SK-N-SH (cell line): ENCODE results near the gene PPP2R3A. TPM values are rescaled to one million over a fixed set of nuclear protein-coding genes. Genes with fewer than 3 reads are reported as not detected.

ENCODE experiments used
- CTCF ChIA-PET: fragments of 300-600, 350-600 bp; formaldehyde crosslinking; extraction: SDS; loops from one replicate; lab custom pipeline; 2021; lab: Yijun Ruan, JAX
- POLR2A ChIA-PET: fragments of 350-600 bp; sonication (Branson Sonifier 250); formaldehyde crosslinking; extraction: SDS; loops from one replicate; lab custom pipeline; 2020; ENCODE audit warnings: antibody characterized with exemption, inconsistent platforms; lab: Yijun Ruan, JAX
- DNase-seq: peaks from one replicate; pipeline ENCODE4 v3.0.0; 2012
- H2AFZ ChIP-seq: fragments of 200-600 bp; sonication (generic); 2 replicates; pipeline ENCODE4 v1.8.1; 2016; ENCODE audit warnings: antibody characterized with exemption, mild to moderate bottlenecking, low read depth
- H3F3A ChIP-seq: fragments of 200-600 bp; sonication (generic); replicated peaks from 2 replicates; pipeline ENCODE3; 2016; ENCODE audit warnings: antibody characterized with exemption, mild to moderate bottlenecking; ENCODE audit not compliant: insufficient read depth
- H3K27ac ChIP-seq, 2 experiments: fragments of 200-500 bp in 1 of 2; fragments of 200-600 bp in 1 of 2; sonication (Bioruptor generic) in 1 of 2; sonication (generic), shearing (Covaris generic) in 1 of 2; 2 replicates each; pipeline versions ENCODE4 v1.5.1 to v1.6.1; 2014 to 2016; ENCODE audit warnings: low read depth in 2 of 2, inconsistent platforms in 1 of 2, low read length in 1 of 2, mild to moderate bottlenecking in 1 of 2, mixed read lengths in 1 of 2
- H3K27me3 ChIP-seq: fragments of 200-600 bp; sonication (generic), shearing (Covaris generic); 2 replicates; pipeline ENCODE4 v1.6.1; 2016; ENCODE audit warnings: mixed run types; ENCODE audit not compliant: insufficient read depth
- H3K36me3 ChIP-seq, 2 experiments: fragments of 200-500 bp in 1 of 2; fragments of 200-600 bp in 1 of 2; sonication (Bioruptor generic) in 1 of 2; sonication (generic) in 1 of 2; replicated peaks in 1 of 2; 2 replicates each; pipeline versions ENCODE3 to v1.5.1; 2014 to 2016; ENCODE audit warnings: low read length in 1 of 2, mild to moderate bottlenecking in 1 of 2; ENCODE audit not compliant: insufficient read depth in 2 of 2, control insufficient read depth in 1 of 2
- H3K4me1 ChIP-seq, 2 experiments: fragments of 200-500 bp in 1 of 2; fragments of 200-600 bp in 1 of 2; sonication (Bioruptor generic) in 1 of 2; sonication (generic), shearing (Covaris generic) in 1 of 2; 2 replicates each; pipeline versions ENCODE4 v1.5.1 to v1.6.1; 2014 to 2016; ENCODE audit warnings: low read depth in 1 of 2, low read length in 1 of 2, mixed run types in 1 of 2; ENCODE audit not compliant: insufficient read depth in 2 of 2, control insufficient read depth in 1 of 2
- H3K4me2 ChIP-seq: fragments of 200-600 bp; sonication (generic), shearing (Covaris generic); 2 replicates; pipeline ENCODE4 v1.6.1; 2017; ENCODE audit warnings: mixed run types
- H3K4me3 ChIP-seq, 2 experiments: fragments of 200-500 bp in 1 of 2; fragments of 200-600 bp in 1 of 2; sonication (Bioruptor generic) in 1 of 2; sonication (generic), shearing (Covaris generic) in 1 of 2; 2 replicates each; pipeline versions ENCODE4 v1.5.1 to v1.8.1; 2014 to 2016; ENCODE audit warnings: low read depth in 2 of 2, inconsistent platforms in 1 of 2, low read length in 1 of 2, mild to moderate bottlenecking in 1 of 2, mixed read lengths in 1 of 2, moderate library complexity in 1 of 2
- H3K79me2 ChIP-seq: fragments of 200-600 bp; sonication (generic); 2 replicates; pipeline ENCODE4 v1.8.1; 2017; ENCODE audit warnings: mild to moderate bottlenecking; ENCODE audit not compliant: insufficient read depth
- H3K9ac ChIP-seq: fragments of 200-600 bp; sonication (generic); 2 replicates; pipeline ENCODE4 v1.6.1; 2017; ENCODE audit warnings: mixed run types
- H3K9me2 ChIP-seq: fragments of 200-600 bp; sonication (generic); 2 replicates; pipeline ENCODE4 v1.6.1; 2017; ENCODE audit warnings: mixed run types
- H3K9me3 ChIP-seq: fragments of 200-600 bp; sonication (generic); 2 replicates; pipeline ENCODE4 v1.6.1; 2017; ENCODE audit warnings: mixed run types, mild to moderate bottlenecking, moderate library complexity
- H4K20me1 ChIP-seq: fragments of 200-600 bp; sonication (generic); 2 replicates; pipeline ENCODE4 v1.6.1; 2017; ENCODE audit warnings: mild to moderate bottlenecking, mixed run types; ENCODE audit not compliant: insufficient read depth
- CHD2 ChIP-seq: fragments of 150-350 bp; IDR thresholded peaks from 2 replicates; pipeline ENCODE4 v1.6.1; 2018; ENCODE audit warnings: low read length; ENCODE audit not compliant: partially characterized antibody
- EP300 ChIP-seq, 2 experiments: IDR thresholded peaks; 2 replicates each; pipeline versions ENCODE4 v1.4.0 to v1.6.1; 2012; ENCODE audit warnings: borderline replicate concordance in 1 of 2, low read depth in 1 of 2, low read length in 1 of 2
- EZH2phosphoT487 ChIP-seq: fragments of 200-600 bp; sonication (generic); IDR thresholded peaks from 2 replicates; pipeline ENCODE4 v1.6.1; 2017; ENCODE audit warnings: low read depth, mixed run types, mild to moderate bottlenecking, antibody characterized with exemption, moderate library complexity, borderline replicate concordance
- GABPA ChIP-seq: IDR thresholded peaks from 2 replicates; pipeline ENCODE4 v1.4.0; 2012; ENCODE audit warnings: low read depth, mild to moderate bottlenecking
- GATA2 ChIP-seq: sonication (generic); formaldehyde crosslinking; IDR thresholded peaks from 2 replicates; pipeline ENCODE4 v1.5.0; 2020; ENCODE audit warnings: mild to moderate bottlenecking, missing genetic modification reagents
- MAX ChIP-seq: IDR thresholded peaks from 2 replicates; pipeline ENCODE4 v1.4.0; 2012; ENCODE audit warnings: low read depth
- MEF2A ChIP-seq: IDR thresholded peaks from 2 replicates; pipeline ENCODE4 v1.4.0; 2012; ENCODE audit warnings: low read depth, borderline replicate concordance
- MXI1 ChIP-seq: IDR thresholded peaks from 2 replicates; pipeline ENCODE4 v1.6.1; 2012; ENCODE audit warnings: mild to moderate bottlenecking, low read depth, low read length, improper control_type of control experiment
- NRF1 ChIP-seq: IDR thresholded peaks from 2 replicates; pipeline ENCODE4 v1.6.1; 2012; ENCODE audit warnings: low read depth, mild to moderate bottlenecking, low read length
- POLR2AphosphoS5 ChIP-seq: IDR thresholded peaks from 2 replicates; pipeline ENCODE4 v1.6.1; 2012; ENCODE audit warnings: low read depth, low read length
- RCOR1 ChIP-seq: fragments of 150-350 bp; IDR thresholded peaks from 2 replicates; pipeline ENCODE4 v1.6.1; 2017; ENCODE audit warnings: antibody characterized with exemption, low read length
- RFX5 ChIP-seq: IDR thresholded peaks from 2 replicates; pipeline ENCODE4 v1.6.1; 2012; ENCODE audit warnings: mild to moderate bottlenecking, improper control_type of control experiment, low read length
- RXRA ChIP-seq: IDR thresholded peaks from 2 replicates; pipeline ENCODE4 v1.4.0; 2012; ENCODE audit warnings: low read depth, mild to moderate bottlenecking, borderline replicate concordance
- SMC3 ChIP-seq: IDR thresholded peaks from 2 replicates; pipeline ENCODE4 v1.6.1; 2012; ENCODE audit warnings: low read depth, low read length, improper control_type of control experiment
- TCF12 ChIP-seq: IDR thresholded peaks from 2 replicates; pipeline ENCODE4 v1.4.0; 2012
- TEAD4 ChIP-seq: IDR thresholded peaks from 2 replicates; pipeline ENCODE4 v1.4.0; 2012; ENCODE audit warnings: mild to moderate bottlenecking, borderline replicate concordance; ENCODE audit not compliant: insufficient read depth
- USF1 ChIP-seq: IDR thresholded peaks from 2 replicates; pipeline ENCODE4 v1.4.0; 2012; ENCODE audit warnings: low read depth, borderline replicate concordance
- USF2 ChIP-seq: fragments of 150-350 bp; IDR thresholded peaks from 2 replicates; pipeline ENCODE4 v1.6.1; 2017; ENCODE audit warnings: antibody characterized with exemption, low read length, low read depth, borderline replicate concordance
- YY1 ChIP-seq: IDR thresholded peaks from 2 replicates; pipeline ENCODE4 v1.4.0; 2012; ENCODE audit warnings: low read depth, mild to moderate bottlenecking
- WGBS: methylation state at CpG from one replicate; pipeline ENCODE4 v1.1.6; 2017; ENCODE audit warnings: low lambda C conversion rate; 5-methylcytosine and 5-hydroxymethylcytosine counted together
- polyA plus RNA-seq, 3 experiments: library from polyadenylated mRNA; depleted of rRNA; stranded (reverse); fragments of >200 nt; gene quantifications; 2 replicates each; pipeline ENCODE4 v1.2.3, GENCODE V29; 2012
- TF ChIP-seq, protein P1 (sequence below): fragments of 150-350 bp; IDR thresholded peaks from 2 replicates; pipeline ENCODE4 v1.6.1; 2016; ENCODE audit warnings: mild to moderate bottlenecking, low read depth, low read length

PPP2R3A gene
- polyA plus RNA-seq, 1 of the 3 experiments (the other 2 are of a cell fraction), result 3.9 TPM

GRCh38 chr3:135970506-135971116 is 5.1 kb downstream of the PPP2R3A start:
- Histone ChIP-seq H3K9me2 (no peaks in the 10 kb centered on the region), H4K20me1 (peaks cover 13% of the 10 kb centered on the region), H2AFZ (no peak overlapping the region), H3F3A (peaks cover 9% of the 10 kb centered on the region), H3K36me3 (no peaks in the 10 kb centered on the region), H3K9ac (no peak overlapping the region), H3K4me2 (no peak overlapping the region), H3K9me3 (no peaks in the 10 kb centered on the region), H3K79me2 (peaks cover 94% of the 10 kb centered on the region), H3K4me1 (peaks cover 0 to 8% of the 10 kb centered on the region in 2 experiments; a peak in 3 of 4 replicates), H3K27me3 (no peaks in the 10 kb centered on the region), H3K27ac (0 out of 4 replicates have a peak overlapping the region, but pooled peaks of 1 of the 2 experiments have one; percentile 22), H3K4me3 (no peak overlapping the region)
- no peak for DNase-seq
- POLR2A ChIA-PET, result no interaction called here
- CTCF ChIA-PET, result interaction anchor here (1.2 kb wide), 1 partner anchor 71 kb away, joined by 3 read pairs; no protein-coding TSS in a partner anchor
- WGBS, result 67% methylated on average over 1 of the region's 1 CpG
- TF ChIP-seq RCOR1 (no peak), GATA2 (CRISPR knock-in tag) (no peak), GABPA (no peak), MXI1 (no peak), EZH2phosphoT487 (no peak)

DNA sequence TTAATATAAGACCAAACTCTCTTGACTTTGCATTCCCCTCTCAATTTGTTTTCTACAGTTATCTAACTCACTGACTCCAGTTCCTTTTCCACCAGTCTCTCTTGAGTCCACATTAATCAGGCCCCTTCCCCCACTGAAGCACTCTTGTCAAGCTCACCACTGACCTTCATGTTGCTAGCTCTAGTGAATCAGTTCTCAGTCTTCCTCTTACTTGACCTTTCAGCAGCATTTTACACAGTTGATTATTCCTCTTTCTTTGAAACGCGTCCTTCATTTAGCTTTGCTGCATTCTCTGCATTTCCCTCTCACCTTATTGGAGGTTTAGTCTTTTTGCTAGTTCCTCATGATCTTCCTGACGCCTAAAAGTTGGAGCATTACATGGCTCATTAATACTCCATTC is 8.3 kb downstream of the PPP2R3A start:
- H3F3A ChIP-seq, result peaks cover 5% of the 10 kb centered on the region

DNA sequence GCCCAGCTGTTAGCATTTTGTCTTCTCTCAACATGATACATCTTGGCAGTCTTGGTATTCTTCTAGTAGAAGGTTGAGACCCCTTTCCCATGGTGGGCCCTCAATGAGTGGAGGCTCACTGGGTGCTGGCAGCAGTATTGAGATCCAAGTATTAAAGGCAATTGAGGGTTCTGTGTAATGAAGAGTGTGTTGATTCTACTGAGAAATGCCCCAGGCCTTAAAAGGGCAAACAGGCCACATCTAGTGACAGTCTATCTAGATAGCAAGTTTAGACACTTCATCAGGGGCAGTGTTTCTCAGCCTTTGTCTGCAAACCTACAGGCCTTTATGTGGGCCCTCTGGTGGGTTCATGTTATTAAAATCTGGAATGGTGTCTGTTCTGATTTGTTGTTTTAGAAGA is 9.5 kb downstream of the PPP2R3A start:
- ChIA-PET CTCF (interaction anchor here (0.8 kb wide), 1 partner anchor 67 kb away, joined by 3 read pairs; no protein-coding TSS in a partner anchor), POLR2A (no interaction called here)
- Histone ChIP-seq H3K27me3 (no peaks in the 10 kb centered on the region), H3K4me2 (no peak overlapping the region), H2AFZ (no peak overlapping the region), H4K20me1 (peaks cover 6% of the 10 kb centered on the region), H3K36me3 (peaks cover 0 to 8% of the 10 kb centered on the region in 2 experiments), H3K79me2 (peaks cover 99% of the 10 kb centered on the region), H3K9me3 (no peaks in the 10 kb centered on the region), H3K9me2 (no peaks in the 10 kb centered on the region), H3F3A (peaks cover 3% of the 10 kb centered on the region), H3K27ac (no peak overlapping the region), H3K4me1 (no peaks in the 10 kb centered on the region; a peak in 1 of 4 replicates), H3K9ac (no peak overlapping the region), H3K4me3 (no peak overlapping the region)
- TF ChIP-seq RFX5 (no peak), CHD2 (no peak), USF2 (no peak), TEAD4 (no peak), SMC3 (no peak), NRF1 (no peak), GABPA (no peak), USF1 (no peak), EP300 (IDR thresholded peaks at IDR 0.05; ENCODE audit: borderline replicate concordance in 1 of 2, low read depth in 1 of 2, low read length in 1 of 2) (no peak), TCF12 (no peak), YY1 (no peak), MAX (no peak), POLR2AphosphoS5 (no peak)
- TF ChIP-seq, protein P1, sequence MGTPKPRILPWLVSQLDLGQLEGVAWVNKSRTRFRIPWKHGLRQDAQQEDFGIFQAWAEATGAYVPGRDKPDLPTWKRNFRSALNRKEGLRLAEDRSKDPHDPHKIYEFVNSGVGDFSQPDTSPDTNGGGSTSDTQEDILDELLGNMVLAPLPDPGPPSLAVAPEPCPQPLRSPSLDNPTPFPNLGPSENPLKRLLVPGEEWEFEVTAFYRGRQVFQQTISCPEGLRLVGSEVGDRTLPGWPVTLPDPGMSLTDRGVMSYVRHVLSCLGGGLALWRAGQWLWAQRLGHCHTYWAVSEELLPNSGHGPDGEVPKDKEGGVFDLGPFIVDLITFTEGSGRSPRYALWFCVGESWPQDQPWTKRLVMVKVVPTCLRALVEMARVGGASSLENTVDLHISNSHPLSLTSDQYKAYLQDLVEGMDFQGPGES, result no peak
- DNase-seq, result no peak

More for the DNA sequence above, 8.3 kb downstream of the PPP2R3A start:
- Histone ChIP-seq H3K27me3 (no peaks in the 10 kb centered on the region), H3K9me2 (no peaks in the 10 kb centered on the region), H4K20me1 (peaks cover 6% of the 10 kb centered on the region), H3K4me2 (no peak overlapping the region), H3K9me3 (no peaks in the 10 kb centered on the region), H3K4me1 (no peaks in the 10 kb centered on the region; a peak in 1 of 4 replicates), H3K36me3 (no peaks in the 10 kb centered on the region), H3K79me2 (peaks cover 99% of the 10 kb centered on the region), H2AFZ (no peak overlapping the region)
- DNase-seq, result no peak
- ChIA-PET CTCF (interaction anchor here (0.7 kb wide), 1 partner anchor 779 kb away, joined by 4 read pairs; the partner anchor contains the start of gene STAG1), POLR2A (no interaction called here)
- no peak for TF ChIP-seq NRF1
- TF ChIP-seq GATA2 (CRISPR knock-in tag), result no peak
- TF ChIP-seq MEF2A, result no peak
- TF ChIP-seq RXRA, result no peak
- TF ChIP-seq, all 33 proteins: peak for 0
- Histone ChIP-seq H3K27ac (no peak overlapping the region), H3K4me3 (no peak overlapping the region), H3K9ac (no peak overlapping the region)
- WGBS, result 97% methylated on average over 3 of the region's 3 CpGs
